Activated T-cell treated with anti-CD3 and anti-CD28 coated beads, Interleukin-2, amount 50 U/mL, for 72 hours (primary cell): ENCODE results near the gene TAAR5. TPM values are rescaled to one million over a fixed set of nuclear protein-coding genes. Genes with fewer than 3 reads are reported as not detected.
"Not testable (repeated sequence)": the region's sequence is repeated elsewhere in the genome, so short reads cannot be mapped to it uniquely, and the experiment has no call there.

Experiments
- ATAC-seq, 2 donors: fragments of 150-1000 bp; cut with Tn5 transposase; replicated peaks in 1 of 2; 2 replicates each; pipeline ENCODE4 v1.10.0; 2021; ENCODE audit warnings: moderate library complexity in 2 of 2, mild to moderate bottlenecking in 1 of 2
- DNase-seq, 2 donors: peaks; one replicate each; pipeline ENCODE4 v3.0.0; 2021 to 2022; ENCODE audit warnings: mixed read lengths in 1 of 2
- H3K27ac Mint-ChIP-seq: one replicate; pipeline ENCODE4 v1.8.0; 2022; ENCODE audit warnings: mild to moderate bottlenecking, moderate library complexity, mixed read lengths
- H3K27me3 Mint-ChIP-seq: one replicate; pipeline ENCODE4 v1.8.0; 2022; ENCODE audit warnings: low read depth, mixed read lengths
- H3K36me3 Mint-ChIP-seq, 2 donors: one replicate each; pipeline ENCODE4 v1.8.0; 2022; ENCODE audit warnings: mixed read lengths in 2 of 2, mild to moderate bottlenecking in 1 of 2; ENCODE audit not compliant: insufficient read depth in 2 of 2
- H3K4me1 Mint-ChIP-seq: one replicate; pipeline ENCODE4 v1.8.0; 2022; ENCODE audit warnings: low read depth, mixed read lengths
- H3K4me3 Mint-ChIP-seq, 2 donors: one replicate each; pipeline ENCODE4 v1.8.0; 2022; ENCODE audit warnings: mild to moderate bottlenecking in 2 of 2, mixed read lengths in 2 of 2, moderate library complexity in 2 of 2
- H3K9me3 Mint-ChIP-seq, 2 donors: one replicate each; pipeline ENCODE4 v1.8.0; 2022; ENCODE audit warnings: mixed read lengths in 2 of 2
- total RNA-seq, 2 donors: library from RNA; stranded (reverse); gene quantifications; one replicate each; pipeline ENCODE4 v1.2.3, GENCODE V29; 2022

The TAAR5 gene
- total RNA-seq, result not detected

GRCh38 chr6:132589454-132589853, at the start of gene TAAR5:
Gene TAAR5 (minus strand): TSS chr6:132589741. CDS start chr6:132589686, 55 bp downstream.
- H3K27me3 Mint-ChIP-seq, result peaks cover 15% of the 10 kb centered on the region
- H3K27ac Mint-ChIP-seq, result no peak within 1 kb of the TSS
- no peak for ATAC-seq

GRCh38 chr6:132637135-132637534, 47.6 kb upstream of the TAAR5 start:
- not testable (repeated sequence) for H3K9me3 Mint-ChIP-seq, ATAC-seq, H3K4me1 Mint-ChIP-seq, H3K4me3 Mint-ChIP-seq, H3K36me3 Mint-ChIP-seq, H3K27ac Mint-ChIP-seq, DNase-seq
- peaks cover 46% of the 10 kb centered on the region for H3K27me3 Mint-ChIP-seq

More at GRCh38 chr6:132589454-132589853, at the start of gene TAAR5:
- Mint-ChIP-seq H3K36me3 (no peaks in the 10 kb centered on the region), H3K4me1 (no peaks in the 10 kb centered on the region), H3K9me3 (no peaks in the 10 kb centered on the region), H3K4me3 (no peak within 1 kb of the TSS)
- no peak for DNase-seq

GRCh38 chr6:132635906-132636305, 46.4 kb upstream of the TAAR5 start:
- ATAC-seq, H3K4me3 Mint-ChIP-seq, H3K4me1 Mint-ChIP-seq, DNase-seq, H3K9me3 Mint-ChIP-seq, H3K27ac Mint-ChIP-seq, H3K36me3 Mint-ChIP-seq: not testable (repeated sequence)
- peaks cover 42% of the 10 kb centered on the region for H3K27me3 Mint-ChIP-seq

- not testable (repeated sequence) for H3K4me1 Mint-ChIP-seq, H3K4me3 Mint-ChIP-seq, ATAC-seq, H3K36me3 Mint-ChIP-seq, H3K27ac Mint-ChIP-seq, H3K9me3 Mint-ChIP-seq, DNase-seq
- peaks cover 48% of the 10 kb centered on the region for H3K27me3 Mint-ChIP-seq
Observed at GRCh38 chr6:132635288-132635687, 45.7 kb upstream of the TAAR5 start.

- DNase-seq (no peak), ATAC-seq (no peak)
- no peak overlapping the region for H3K27ac Mint-ChIP-seq
- H3K4me1 Mint-ChIP-seq, result no peaks in the 10 kb centered on the region
- peaks cover 43% of the 10 kb centered on the region for H3K27me3 Mint-ChIP-seq
- no peaks in the 10 kb centered on the region for H3K9me3 Mint-ChIP-seq
- H3K4me3 Mint-ChIP-seq, result no peak overlapping the region
- H3K36me3 Mint-ChIP-seq, result no peaks in the 10 kb centered on the region
Observed at GRCh38 chr6:132634796-132635195, 45.3 kb upstream of the TAAR5 start.

- Mint-ChIP-seq H3K36me3 (no peaks in the 10 kb centered on the region), H3K27me3 (peaks cover 51% of the 10 kb centered on the region), H3K4me3 (no peak overlapping the region), H3K9me3 (peaks cover 0 to 4% of the 10 kb centered on the region in 2 donors), H3K27ac (no peak overlapping the region), H3K4me1 (no peaks in the 10 kb centered on the region)
- DNase-seq, result no peak
- no peak for ATAC-seq
Observed at GRCh38 chr6:132633362-132633761, 43.8 kb upstream of the TAAR5 start.

GRCh38 chr6:132624175-132624574, 34.6 kb upstream of the TAAR5 start, which contains the start of gene TAAR2:
Gene TAAR2 (minus strand): TSS chr6:132624275. CDS start chr6:132624275, 0 bp downstream.
- ATAC-seq, result no peak
- Mint-ChIP-seq H3K9me3 (peaks cover 3 to 6% of the 10 kb centered on the region in 2 donors), H3K4me1 (no peaks in the 10 kb centered on the region), H3K27me3 (peaks cover 40% of the 10 kb centered on the region), H3K36me3 (no peaks in the 10 kb centered on the region), H3K27ac (no peak within 1 kb of the TSS), H3K4me3 (no peak within 1 kb of the TSS)
- DNase-seq, result no peak

GRCh38 chr6:132623106-132623845, 33.7 kb upstream of the TAAR5 start:
- Mint-ChIP-seq H3K27ac (no peak overlapping the region), H3K4me3 (no peak overlapping the region), H3K4me1 (no peaks in the 10 kb centered on the region), H3K9me3 (peaks cover 3% of the 10 kb centered on the region in 2 donors), H3K27me3 (peaks cover 37% of the 10 kb centered on the region), H3K36me3 (no peaks in the 10 kb centered on the region)
- DNase-seq (no peak), ATAC-seq (no peak)

- Mint-ChIP-seq H3K27ac (no peak overlapping the region), H3K4me3 (no peak overlapping the region), H3K27me3 (peaks cover 12% of the 10 kb centered on the region), H3K4me1 (no peaks in the 10 kb centered on the region), H3K9me3 (no peaks in the 10 kb centered on the region), H3K36me3 (no peaks in the 10 kb centered on the region)
- ATAC-seq (no peak), DNase-seq (no peak)
Observed at GRCh38 chr6:132616677-132617076, 27.1 kb upstream of the TAAR5 start.

- Mint-ChIP-seq H3K27me3 (peaks cover 12% of the 10 kb centered on the region), H3K9me3 (no peaks in the 10 kb centered on the region), H3K27ac (no peak overlapping the region), H3K36me3 (no peaks in the 10 kb centered on the region), H3K4me3 (peak overlapping the region; percentile 34 to 53), H3K4me1 (no peaks in the 10 kb centered on the region)
- DNase-seq (no peak), ATAC-seq (no peak)
Observed at GRCh38 chr6:132614554-132614953, 25.0 kb upstream of the TAAR5 start.

- Mint-ChIP-seq H3K27ac (peak overlapping the region; percentile 51), H3K27me3 (peaks cover 7% of the 10 kb centered on the region), H3K9me3 (no peaks in the 10 kb centered on the region), H3K4me3 (peak overlapping the region in 1 of 2 donors; percentile 26), H3K36me3 (no peaks in the 10 kb centered on the region), H3K4me1 (no peaks in the 10 kb centered on the region)
- DNase-seq, result no peak
- no peak for ATAC-seq
Observed at GRCh38 chr6:132612449-132613108, 23.0 kb upstream of the TAAR5 start.

GRCh38 chr6:132611616-132612015, 22.1 kb upstream of the TAAR5 start:
- Mint-ChIP-seq H3K4me1 (no peaks in the 10 kb centered on the region), H3K27ac (no peak overlapping the region), H3K36me3 (no peaks in the 10 kb centered on the region), H3K9me3 (no peaks in the 10 kb centered on the region), H3K27me3 (peaks cover 9% of the 10 kb centered on the region), H3K4me3 (no peak overlapping the region)
- DNase-seq, result no peak
- ATAC-seq, result no peak

GRCh38 chr6:132607544-132608233, 18.1 kb upstream of the TAAR5 start:
- H3K4me1 Mint-ChIP-seq, result no peaks in the 10 kb centered on the region
- H3K27ac Mint-ChIP-seq, result no peak overlapping the region
- ATAC-seq, result no peak
- H3K36me3 Mint-ChIP-seq, result no peaks in the 10 kb centered on the region
- H3K27me3 Mint-ChIP-seq, result peaks cover 29% of the 10 kb centered on the region
- no peak overlapping the region for H3K4me3 Mint-ChIP-seq
- no peak for DNase-seq
- H3K9me3 Mint-ChIP-seq, result no peaks in the 10 kb centered on the region
